ENCODE data around the gene SNAPIN. TPM values are rescaled to one million over a fixed set of nuclear protein-coding genes. Genes with fewer than 3 reads are reported as not detected.
A peak's percentile ranks its signal among the peaks of the same experiment; 100 is the strongest.

The SNAPIN gene
- total RNA-seq, 2 donors from 2014 or later: 60.8 to 84.0 TPM

GRCh38 chr1:153631047-153632022, 27.2 kb upstream of the SNAPIN start:
- TF ChIP-seq CTCF (IDR thresholded peaks at IDR 0.05): no peak
- Histone ChIP-seq H3K27ac (peak overlapping the region; percentile 96 to 97), H3K4me1 (peaks cover 0 to 77% of the 10 kb centered on the region in 2 donors), H3K9me3 (no peaks in the 10 kb centered on the region), H3K27me3 (no peaks in the 10 kb centered on the region), H3K36me3 (peaks cover 14% of the 10 kb centered on the region), H3K4me3 (no peak overlapping the region)
- DNase-seq (ENCODE audit: low spot score): no peak

- Histone ChIP-seq H3K9me3 (no peaks in the 10 kb centered on the region), H3K27ac (peak overlapping the region; percentile 100), H3K4me1 (peaks cover 0 to 77% of the 10 kb centered on the region in 2 donors), H3K4me3 (peak overlapping the region; percentile 73 to 89), H3K36me3 (peaks cover 31% of the 10 kb centered on the region), H3K27me3 (no peaks in the 10 kb centered on the region)
- no peak for TF ChIP-seq CTCF (IDR thresholded peaks at IDR 0.05)
- DNase-seq (ENCODE audit: low spot score): no peak
Measured at GRCh38 chr1:153633161-153633753, 25.2 kb upstream of the SNAPIN start.

GRCh38 chr1:153633754-153634665, 24.5 kb upstream of the SNAPIN start, which contains the start of gene CHTOP:
Gene CHTOP (plus strand): TSS chr1:153634066. CDS start chr1:153636589, 2,523 bp downstream.
- no peaks in the 10 kb centered on the region for H3K27me3 ChIP-seq
- peak; percentile 99 for DNase-seq (ENCODE audit: low spot score)
- peak within 1 kb of the TSS; percentile 73 to 89 for H3K4me3 ChIP-seq
- TF ChIP-seq CTCF (IDR thresholded peaks at IDR 0.05): no peak
- H3K36me3 ChIP-seq: peaks cover 39% of the 10 kb centered on the region
- H3K9me3 ChIP-seq: no peaks in the 10 kb centered on the region
- H3K4me1 ChIP-seq: peaks cover 0 to 75% of the 10 kb centered on the region in 2 donors
- H3K27ac ChIP-seq: peak within 1 kb of the TSS; percentile 100

GRCh38 chr1:153635872-153636271, 22.6 kb upstream of the SNAPIN start:
- Histone ChIP-seq H3K27ac (peak overlapping the region; percentile 100), H3K4me1 (peaks cover 0 to 77% of the 10 kb centered on the region in 2 donors), H3K36me3 (peaks cover 57% of the 10 kb centered on the region), H3K9me3 (no peaks in the 10 kb centered on the region), H3K27me3 (no peaks in the 10 kb centered on the region), H3K4me3 (peak overlapping the region; percentile 73 to 89)
- DNase-seq (ENCODE audit: low spot score): no peak
- no peak for TF ChIP-seq CTCF (IDR thresholded peaks at IDR 0.05)

- DNase-seq (ENCODE audit: low spot score): no peak
- Histone ChIP-seq H3K36me3 (peaks cover 62% of the 10 kb centered on the region), H3K9me3 (no peaks in the 10 kb centered on the region), H3K4me1 (peaks cover 0 to 75% of the 10 kb centered on the region in 2 donors), H3K27ac (peak overlapping the region; percentile 100), H3K4me3 (no peak overlapping the region), H3K27me3 (no peaks in the 10 kb centered on the region)
- no peak for TF ChIP-seq CTCF (IDR thresholded peaks at IDR 0.05)
Measured at GRCh38 chr1:153636312-153636711, 22.2 kb upstream of the SNAPIN start.

Measured in right atrium auricular region (tissue), 2 donors.